NCI-H1105 (cell line): ENCODE results near the gene FKBP2.

ENCODE experiments used
- DNase-seq: peaks from one replicate; lab custom pipeline; 2025; lab: John Stamatoyannopoulos, UW

Gene FKBP2

GRCh38 chr11:64219755-64220154, 21.1 kb upstream of the FKBP2 start:
- DNase-seq: no peak

GRCh38 chr11:64220271-64220670, 20.6 kb upstream of the FKBP2 start:
- DNase-seq: no peak

- DNase-seq: no peak
Measured at GRCh38 chr11:64220798-64221197, 20.1 kb upstream of the FKBP2 start.

GRCh38 chr11:64222651-64223000, 18.3 kb upstream of the FKBP2 start:
- no peak for DNase-seq

GRCh38 chr11:64223001-64223651, 17.8 kb upstream of the FKBP2 start:
- DNase-seq: no peak

- DNase-seq: no peak
Measured at GRCh38 chr11:64224151-64224890, 16.6 kb upstream of the FKBP2 start.

GRCh38 chr11:64224891-64225607, 15.8 kb upstream of the FKBP2 start:
- DNase-seq: no peak

GRCh38 chr11:64225608-64226506, 15.0 kb upstream of the FKBP2 start, which contains the start of the genes NUDT22 and TRPT1:
NUDT22 (plus strand) TSS chr11:64226274; CDS start chr11:64226653, 379 bp downstream.
TRPT1 (minus strand) TSS chr11:64226186; CDS start chr11:64225860, 326 bp downstream.
- DNase-seq: peak; percentile 81

- DNase-seq: peak; percentile 82
Measured at GRCh38 chr11:64226507-64227051, 14.3 kb upstream of the FKBP2 start.

GRCh38 chr11:64227405-64227956, 13.4 kb upstream of the FKBP2 start:
- DNase-seq: no peak

GRCh38 chr11:64229090-64229743, 11.7 kb upstream of the FKBP2 start:
- no peak for DNase-seq

GRCh38 chr11:64229744-64230170, 11.1 kb upstream of the FKBP2 start:
- DNase-seq: no peak

GRCh38 chr11:64230171-64230984, 10.5 kb upstream of the FKBP2 start, which contains the start of gene DNAJC4:
DNAJC4 (plus strand) TSS chr11:64230548; CDS start chr11:64230855, 307 bp downstream.
- DNase-seq: peak; percentile 96

- DNase-seq: no peak
Measured at GRCh38 chr11:64230985-64231365, 9.9 kb upstream of the FKBP2 start.

GRCh38 chr11:64231546-64231945, 9.3 kb upstream of the FKBP2 start:
- DNase-seq: no peak

- DNase-seq: no peak
Measured at GRCh38 chr11:64232182-64232966, 8.5 kb upstream of the FKBP2 start.

GRCh38 chr11:64232967-64233315, 8.0 kb upstream of the FKBP2 start:
- DNase-seq: no peak

- peak; percentile 52 for DNase-seq
Measured at GRCh38 chr11:64233913-64234586, 6.8 kb upstream of the FKBP2 start, which contains the start of gene VEGFB. VEGFB (plus strand) TSS chr11:64234584; CDS start chr11:64234834, 250 bp downstream.
